IMR-90 (cell line): Measurements from ENCODE around the gene ITLN1. TPM values are rescaled to one million over a fixed set of nuclear protein-coding genes. Genes with fewer than 3 reads are reported as not detected.
"Not testable (repeated sequence)": the region's sequence is repeated elsewhere in the genome, so short reads cannot be mapped to it uniquely, and the experiment has no call there.

ENCODE experiments used
- ATAC-seq: fragments of 200-7000 bp; cut with Tn5 transposase; 2 replicates; pipeline ENCODE4 v1.9.1; 2020; ENCODE audit warnings: low read depth, mild to moderate bottlenecking, moderate library complexity
- BruUV-seq: library from RNA; stranded (reverse); fragments of 400-500 nt; replicated peaks from 2 replicates; lab custom pipeline; 2021; lab: Mats Ljungman, UMichigan
- CTCF ChIA-PET: fragments of 300-600 bp; formaldehyde crosslinking; extraction: SDS; loops from one replicate; lab custom pipeline; 2021; ENCODE audit warnings: antibody characterized with exemption; lab: Yijun Ruan, JAX
- POLR2A ChIA-PET: fragments of 300-600 bp; sonication (Branson Sonifier 250); formaldehyde crosslinking; loops from one replicate; lab custom pipeline; 2022; ENCODE audit warnings: antibody characterized with exemption; ENCODE audit not compliant: unreplicated experiment; lab: Charles Lee
- DNase-seq: peaks from one replicate; pipeline ENCODE4 v3.0.0; 2013
- H2AFZ ChIP-seq: replicated peaks from 2 replicates; pipeline ENCODE3; 2013; ENCODE audit warnings: low read length, mild to moderate bottlenecking; ENCODE audit not compliant: poor library complexity
- H2AK5ac ChIP-seq: 2 replicates; pipeline ENCODE4 v1.6.1; 2013; ENCODE audit warnings: low read depth, low read length, inconsistent platforms
- H2AK9ac ChIP-seq: replicated peaks from 2 replicates; pipeline ENCODE3; 2013; ENCODE audit warnings: mild to moderate bottlenecking, low read depth, low read length, moderate library complexity; ENCODE audit not compliant: poor library complexity
- H2BK120ac ChIP-seq: 2 replicates; pipeline ENCODE4 v1.6.1; 2013; ENCODE audit warnings: low read depth, low read length, inconsistent platforms
- H2BK15ac ChIP-seq: 3 replicates; pipeline ENCODE4 v1.6.1; 2013; ENCODE audit warnings: low read depth, low read length, inconsistent platforms
- H2BK20ac ChIP-seq: 2 replicates; pipeline ENCODE4 v1.6.1; 2013; ENCODE audit warnings: low read depth, mild to moderate bottlenecking, inconsistent platforms, low read length, moderate library complexity
- H2BK5ac ChIP-seq: 2 replicates; pipeline ENCODE4 v1.6.1; 2013; ENCODE audit warnings: mild to moderate bottlenecking, low read depth, low read length, inconsistent platforms; ENCODE audit not compliant: poor library complexity, severe bottlenecking
- H3K14ac ChIP-seq: replicated peaks from 2 replicates; pipeline ENCODE4 v1.6.1; 2013; ENCODE audit warnings: low read depth, low read length, inconsistent platforms
- H3K18ac ChIP-seq: 2 replicates; pipeline ENCODE4 v1.6.1; 2013; ENCODE audit warnings: low read depth, low read length, control low read depth
- H3K23ac ChIP-seq: 2 replicates; pipeline ENCODE4 v1.6.1; 2013; ENCODE audit warnings: low read depth, low read length, inconsistent platforms
- H3K27ac ChIP-seq: 2 replicates; pipeline ENCODE4 v1.5.1; 2013; ENCODE audit warnings: mild to moderate bottlenecking, control low read depth, low read length; ENCODE audit not compliant: insufficient read depth
- H3K27me3 ChIP-seq: 2 replicates; pipeline ENCODE4 v1.6.1; 2013; ENCODE audit warnings: low read length; ENCODE audit not compliant: control insufficient read depth, insufficient read depth
- H3K36me3 ChIP-seq: 2 replicates; pipeline ENCODE4 v1.6.1; 2013; ENCODE audit warnings: low read length, mixed read lengths; ENCODE audit not compliant: control insufficient read depth, insufficient read depth
- H3K4ac ChIP-seq: 2 replicates; pipeline ENCODE4 v1.6.1; 2013; ENCODE audit warnings: low read depth, low read length, inconsistent platforms
- H3K4me1 ChIP-seq: 2 replicates; pipeline ENCODE4 v1.6.1; 2013; ENCODE audit warnings: low read length, mixed read lengths; ENCODE audit not compliant: control insufficient read depth, insufficient read depth
- H3K4me2 ChIP-seq: 2 replicates; pipeline ENCODE4 v1.6.1; 2013; ENCODE audit warnings: low read depth, mild to moderate bottlenecking, control low read depth, low read length, moderate library complexity
- H3K4me3 ChIP-seq: 2 replicates; pipeline ENCODE4 v1.5.1; 2013; ENCODE audit warnings: low read depth, mild to moderate bottlenecking, control low read depth, low read length, moderate library complexity; ENCODE audit not compliant: insufficient read depth
- H3K56ac ChIP-seq: 2 replicates; pipeline ENCODE4 v1.6.1; 2013; ENCODE audit warnings: low read length, inconsistent platforms; ENCODE audit not compliant: insufficient read depth; ENCODE audit errors: extremely low read depth
- H3K79me1 ChIP-seq, 2 experiments: 2 replicates each; pipeline ENCODE4 v1.6.1; 2013; ENCODE audit warnings: low read length in 2 of 2, inconsistent platforms in 1 of 2, low read depth in 1 of 2
- H3K9ac ChIP-seq: 2 replicates; pipeline ENCODE4 v1.6.1; 2013; ENCODE audit warnings: low read depth, low read length, control low read depth
- H3K9me1 ChIP-seq: 2 replicates; pipeline ENCODE4 v1.6.1; 2013; ENCODE audit warnings: low read length, inconsistent platforms; ENCODE audit not compliant: insufficient read depth
- H3K9me3 ChIP-seq: 2 replicates; pipeline ENCODE4 v1.6.1; 2013; ENCODE audit warnings: low read length; ENCODE audit not compliant: control insufficient read depth, insufficient read depth
- H4K20me1 ChIP-seq: 2 replicates; pipeline ENCODE4 v1.6.1; 2013; ENCODE audit warnings: low read length, inconsistent platforms; ENCODE audit not compliant: insufficient read depth
- H4K5ac ChIP-seq: 2 replicates; pipeline ENCODE4 v1.6.1; 2013; ENCODE audit warnings: mild to moderate bottlenecking, low read depth, low read length, control low read depth
- H4K8ac ChIP-seq, 2 experiments: 2 replicates each; pipeline ENCODE4 v1.6.1; 2013; ENCODE audit warnings: low read depth in 2 of 2, low read length in 2 of 2, control low read depth in 1 of 2, inconsistent platforms in 1 of 2
- H4K91ac ChIP-seq: 2 replicates; pipeline ENCODE4 v1.6.1; 2013; ENCODE audit warnings: low read depth, low read length, inconsistent platforms; ENCODE audit not compliant: insufficient read depth
- whole genome bisulfite sequencing, 2 experiments: methylation state at CpG; one replicate each; pipeline versions ENCODE4 v1.1.5 to v1.1.7; 2013; ENCODE audit warnings: missing lambda C conversion rate in 2 of 2; ENCODE audit not compliant: insufficient read length in 1 of 2; ENCODE audit errors: extremely low coverage in 2 of 2; 5-methylcytosine and 5-hydroxymethylcytosine counted together
- dilution Hi-C: fragments of 300-500 bp; cut with HindIII; formaldehyde crosslinking; loops from one replicate; pipeline ENCODE4 v1.14.3; 2018; ENCODE audit warnings: low sequenced_read_pairs; ENCODE audit not compliant: unreplicated experiment
- in situ Hi-C: fragments of 300-500 bp; cut with MboI; formaldehyde crosslinking; loops from 3 replicates; pipeline ENCODE4 v1.14.3; 2019; ENCODE audit warnings: low sequenced_read_pairs, inconsistent platforms, mixed read lengths
- intact Hi-C: fragments of 100-400 bp; cut with micrococcal nuclease; formaldehyde crosslinking; loops from 2 replicates; pipeline ENCODE4 v1.10.0; 2022
- polyA plus RNA-seq, 3 experiments: library from polyadenylated mRNA; depleted of rRNA; stranded (reverse); fragments of >200 nt; gene quantifications; 2 replicates each; pipeline ENCODE4 v1.2.3, GENCODE V29; 2012; ENCODE audit warnings: low replicate concordance in 1 of 3
- total RNA-seq: library from RNA; depleted of rRNA; stranded (reverse); fragments of >200 nt; gene quantifications from 2 replicates; pipeline ENCODE4 v1.2.3, GENCODE V29; 2012

The ITLN1 gene
- total and polyA plus RNA-seq, 2 of the 4 experiments (the other 2 are of a cell fraction) = not detected

DNA sequence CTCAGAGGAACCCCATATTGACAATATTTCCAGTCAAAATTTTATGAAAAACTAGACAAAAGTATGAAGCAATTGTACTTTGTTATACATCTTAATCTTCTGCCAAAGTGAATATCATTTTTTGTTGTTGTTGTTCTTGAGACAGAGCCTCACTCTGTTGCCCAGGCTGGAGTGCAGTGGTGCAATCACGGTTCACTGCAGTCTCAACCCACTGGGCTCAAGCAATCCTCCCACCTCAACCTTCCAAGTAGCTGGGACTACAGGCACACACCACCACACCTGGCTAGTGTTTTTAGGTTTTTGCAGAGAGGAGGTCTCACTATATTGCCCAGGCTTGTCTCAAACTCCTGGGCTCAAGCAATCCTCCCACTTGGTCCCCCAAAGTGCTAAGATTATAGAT lies 17.3 kb upstream of the ITLN1 start:
- H3K27me3 ChIP-seq, H3K79me1 ChIP-seq, H2BK5ac ChIP-seq, H2AK5ac ChIP-seq, H3K36me3 ChIP-seq, intact Hi-C loops, H3K9me1 ChIP-seq, H2BK20ac ChIP-seq, H2AFZ ChIP-seq, H2BK120ac ChIP-seq, H3K4me1 ChIP-seq, BruUV-seq, H3K4me3 ChIP-seq, POLR2A ChIA-PET, H4K91ac ChIP-seq, DNase-seq, ATAC-seq, H4K20me1 ChIP-seq, H4K8ac ChIP-seq, H3K4ac ChIP-seq, H2AK9ac ChIP-seq, H3K4me2 ChIP-seq, H3K27ac ChIP-seq, H3K23ac ChIP-seq, CTCF ChIA-PET, H3K56ac ChIP-seq, H3K18ac ChIP-seq, H3K9me3 ChIP-seq, dilution Hi-C loops, H3K9ac ChIP-seq, in situ Hi-C loops, H3K14ac ChIP-seq, H4K5ac ChIP-seq, H2BK15ac ChIP-seq: not testable (repeated sequence)
- no CpG with 5 or more reads among the region's 1 CpG for WGBS, 2 experiments
